GM12872 (cell line): ENCODE data around the gene EYS.

ENCODE experiments used
- TF ChIP-seq, protein P1 (sequence below): IDR thresholded peaks from 3 replicates; pipeline ENCODE4 v1.5.1; 2011; ENCODE audit warnings: low read depth, mild to moderate bottlenecking, low read length, moderate library complexity; ENCODE audit not compliant: insufficient read depth

EYS gene

DNA sequence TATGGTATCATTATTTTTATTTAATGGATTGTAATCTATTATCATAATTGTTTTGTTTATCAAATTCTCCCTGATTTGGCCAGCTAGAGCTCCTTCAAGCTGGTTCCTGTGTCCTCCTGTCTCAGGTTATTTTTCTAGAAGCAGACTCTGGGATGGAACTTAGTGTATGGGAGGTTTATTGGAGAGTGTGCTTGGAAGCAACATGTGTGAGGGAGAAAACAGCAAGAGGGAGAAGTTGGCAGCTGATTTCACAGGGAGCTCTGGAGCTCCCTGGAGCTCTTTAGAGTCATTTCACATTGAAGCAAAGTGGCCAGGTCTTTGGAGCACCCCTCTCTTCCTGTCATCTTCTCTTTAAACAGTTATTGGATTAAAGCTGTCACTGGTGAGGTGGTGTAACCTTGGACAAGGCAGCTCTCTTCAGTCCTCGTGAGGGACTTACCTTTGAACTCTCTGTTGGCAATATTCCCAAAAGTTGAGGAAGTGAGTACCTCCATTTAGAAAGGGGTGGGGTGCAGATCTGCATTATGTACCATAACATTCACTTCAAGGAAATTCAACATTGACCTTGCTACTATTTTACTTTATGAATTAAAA lies 1967.8 kb downstream of the EYS start:
- TF ChIP-seq, protein P1, sequence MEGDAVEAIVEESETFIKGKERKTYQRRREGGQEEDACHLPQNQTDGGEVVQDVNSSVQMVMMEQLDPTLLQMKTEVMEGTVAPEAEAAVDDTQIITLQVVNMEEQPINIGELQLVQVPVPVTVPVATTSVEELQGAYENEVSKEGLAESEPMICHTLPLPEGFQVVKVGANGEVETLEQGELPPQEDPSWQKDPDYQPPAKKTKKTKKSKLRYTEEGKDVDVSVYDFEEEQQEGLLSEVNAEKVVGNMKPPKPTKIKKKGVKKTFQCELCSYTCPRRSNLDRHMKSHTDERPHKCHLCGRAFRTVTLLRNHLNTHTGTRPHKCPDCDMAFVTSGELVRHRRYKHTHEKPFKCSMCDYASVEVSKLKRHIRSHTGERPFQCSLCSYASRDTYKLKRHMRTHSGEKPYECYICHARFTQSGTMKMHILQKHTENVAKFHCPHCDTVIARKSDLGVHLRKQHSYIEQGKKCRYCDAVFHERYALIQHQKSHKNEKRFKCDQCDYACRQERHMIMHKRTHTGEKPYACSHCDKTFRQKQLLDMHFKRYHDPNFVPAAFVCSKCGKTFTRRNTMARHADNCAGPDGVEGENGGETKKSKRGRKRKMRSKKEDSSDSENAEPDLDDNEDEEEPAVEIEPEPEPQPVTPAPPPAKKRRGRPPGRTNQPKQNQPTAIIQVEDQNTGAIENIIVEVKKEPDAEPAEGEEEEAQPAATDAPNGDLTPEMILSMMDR, result no peak

DNA sequence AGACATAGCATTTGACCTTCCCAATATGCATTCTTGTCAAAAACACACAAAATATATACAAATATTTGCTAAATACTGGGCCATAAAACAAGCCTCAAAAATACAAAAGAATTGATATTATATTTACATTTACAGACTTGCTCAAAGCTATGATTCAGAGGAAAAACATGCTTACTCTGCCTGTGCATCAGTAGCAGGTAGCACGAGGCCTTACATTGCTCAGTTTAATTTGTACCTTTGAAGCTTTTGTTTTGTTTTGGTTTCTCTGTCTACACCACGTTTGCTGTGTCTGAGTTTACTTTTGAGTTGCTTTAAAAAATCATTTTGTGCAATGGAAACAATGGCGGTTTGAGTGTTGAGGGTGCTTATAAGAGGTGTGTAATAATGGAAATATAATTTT lies 1972.1 kb downstream of the EYS start:
- TF ChIP-seq, protein P1, result no peak

DNA sequence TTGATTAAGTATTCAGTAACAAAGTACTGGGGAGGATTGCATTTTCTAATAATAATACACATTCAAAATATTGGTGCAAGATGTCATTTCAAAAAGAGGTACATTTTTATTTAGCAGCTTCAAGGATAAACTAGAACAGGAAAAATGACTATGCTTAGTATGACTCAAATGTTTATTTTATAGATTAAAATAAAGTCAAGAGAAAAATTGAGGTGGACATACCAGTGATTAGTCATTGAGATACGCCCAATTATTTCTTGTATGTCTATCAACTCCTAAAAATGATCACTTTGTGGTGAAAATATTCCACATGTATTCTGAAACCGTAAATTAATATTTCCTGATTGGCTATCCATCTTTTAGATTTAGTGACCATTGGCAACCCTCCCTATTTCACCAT lies 1974.7 kb downstream of the EYS start:
- TF ChIP-seq, protein P1, result no peak

DNA sequence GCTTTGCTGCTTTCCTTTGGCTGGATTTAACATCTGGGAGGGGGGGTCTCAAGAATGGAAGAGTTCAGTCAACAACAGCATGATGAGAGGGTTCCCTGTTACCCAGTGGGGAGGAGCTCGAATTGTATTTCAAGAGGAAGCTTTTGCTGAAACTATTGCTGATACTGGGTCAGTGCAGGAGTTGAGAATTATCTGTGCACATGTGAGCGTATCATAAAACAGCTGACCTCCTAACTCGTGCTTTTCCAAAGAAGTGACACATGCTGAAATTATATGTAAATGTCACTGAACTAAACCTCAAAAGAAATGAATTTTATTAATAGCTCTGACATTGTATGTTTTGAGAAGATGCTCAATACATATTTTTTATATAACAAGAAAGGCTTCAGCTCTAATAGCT lies 1975.1 kb downstream of the EYS start:
- TF ChIP-seq, protein P1, result no peak

DNA sequence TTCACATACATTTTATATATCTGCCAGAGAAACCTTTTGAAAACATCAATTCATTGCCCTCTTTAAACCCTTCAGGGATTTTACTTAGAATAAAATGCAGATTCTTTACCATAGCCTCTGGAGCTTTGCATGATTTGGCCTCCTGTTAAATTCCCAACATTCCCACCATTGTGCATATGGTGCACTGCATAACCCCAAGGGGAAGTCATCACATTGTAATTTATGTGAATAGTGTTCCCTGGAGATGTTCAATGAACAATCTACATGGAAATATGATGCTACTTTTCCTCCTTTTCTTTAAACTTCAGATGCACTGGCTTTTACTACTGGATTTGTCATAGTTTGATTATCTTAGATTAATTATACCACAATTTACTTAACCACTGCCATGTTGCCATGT lies 1976.7 kb downstream of the EYS start:
- TF ChIP-seq, protein P1, result no peak

DNA sequence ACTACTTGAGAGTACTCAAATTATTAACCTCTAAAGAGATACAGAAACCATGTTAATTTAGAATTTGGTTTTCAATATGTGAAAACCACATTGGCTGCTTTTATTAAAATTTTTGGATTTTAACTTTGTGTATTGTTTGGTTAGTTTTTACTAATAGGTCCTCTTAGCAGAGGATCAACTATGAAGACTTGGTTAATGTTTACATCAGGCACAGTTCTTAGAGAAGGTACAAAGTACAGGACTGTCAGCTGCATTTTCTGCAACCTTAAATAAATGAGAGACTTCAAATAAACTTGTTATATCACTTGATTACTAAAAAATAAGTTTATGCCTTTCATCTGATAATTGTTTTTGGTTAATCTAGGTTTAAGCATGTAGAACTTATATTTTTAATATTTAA lies 1982.3 kb downstream of the EYS start:
- TF ChIP-seq, protein P1, result no peak

- TF ChIP-seq, protein P1, result no peak
Observed at GRCh38 chr6:63721181-63721580, 1985.8 kb downstream of the EYS start.
